K562 (cell line): ENCODE data around the gene WAS. TPM values are rescaled to one million over a fixed set of nuclear protein-coding genes. Genes with fewer than 3 reads are reported as not detected.

ENCODE experiments used
- ATAC-seq: fragments of 200-7000 bp; cut with Tn5 transposase; 3 replicates; pipeline ENCODE4 v1.9.1; 2020; ENCODE audit warnings: moderate library complexity
- BruUV-seq: library from RNA; stranded (reverse); fragments of 400-500 nt; replicated peaks from 2 replicates; lab custom pipeline; 2021; lab: Mats Ljungman, UMichigan
- CTCF ChIA-PET: fragments of 300-600 bp; formaldehyde crosslinking; extraction: SDS; loops from one replicate; lab custom pipeline; 2021; ENCODE audit warnings: low intra/inter-chr PET ratio; lab: Yijun Ruan, JAX
- POLR2A ChIA-PET: fragments of 300-600, 350-650 bp; sonication (Branson Sonifier 250); formaldehyde crosslinking; extraction: SDS; loops from one replicate; lab custom pipeline; 2021; ENCODE audit warnings: antibody characterized with exemption, inconsistent platforms; lab: Yijun Ruan, JAX
- DNase-seq, 4 experiments: peaks; one replicate each; pipeline versions ENCODE4 v3.0.0 to v3.0.0-alpha.2; 2011 to 2018; ENCODE audit warnings: low spot score in 3 of 4, mixed read lengths in 3 of 4; ENCODE audit errors: extremely low read depth in 1 of 4
- FAIRE-seq: peaks from 2 replicates; lab custom pipeline; 2011; peaks lifted over from hg19 to GRCh38; lab: Jason Lieb, UNC
- H2AFZ ChIP-seq: 2 replicates; pipeline ENCODE4 v1.6.0; 2011; ENCODE audit warnings: low read depth, low read length, control low read depth, inconsistent platforms
- H3K27ac ChIP-seq: fragments of 200-600 bp; 3 replicates; pipeline ENCODE4 v1.8.0; 2011; ENCODE audit warnings: low read depth, mild to moderate bottlenecking, control low read depth, inconsistent platforms, low read length, moderate library complexity, mixed read lengths; ENCODE audit errors: extremely low read depth
- H3K27me3 ChIP-seq, 2 experiments: fragments of 300-600 bp in 1 of 2; 2 replicates in 1 of 2; 3 replicates in 1 of 2; pipeline versions ENCODE4 v1.6.0 to v1.8.0; 2011; ENCODE audit warnings: inconsistent platforms in 2 of 2, low read length in 2 of 2, mild to moderate bottlenecking in 1 of 2, mixed read lengths in 1 of 2, moderate library complexity in 1 of 2; ENCODE audit not compliant: control insufficient read depth in 2 of 2, insufficient read depth in 2 of 2
- H3K36me3 ChIP-seq: fragments of 300-600 bp; 3 replicates; pipeline ENCODE4 v1.8.0; 2011; ENCODE audit warnings: mild to moderate bottlenecking, low read length, inconsistent platforms; ENCODE audit not compliant: control insufficient read depth, insufficient read depth
- H3K4me1 ChIP-seq, 2 experiments: fragments of 200-600 bp in 1 of 2; replicated peaks in 1 of 2; 2 replicates in 1 of 2; 3 replicates in 1 of 2; pipeline versions ENCODE4 v1.5.1 to v1.8.0; 2011; ENCODE audit warnings: inconsistent platforms in 2 of 2, low read length in 2 of 2, mild to moderate bottlenecking in 1 of 2, mixed read lengths in 1 of 2, moderate library complexity in 1 of 2; ENCODE audit not compliant: control insufficient read depth in 2 of 2, insufficient read depth in 2 of 2
- H3K4me2 ChIP-seq: 2 replicates; pipeline ENCODE4 v1.6.1; 2011; ENCODE audit warnings: low read length, control low read depth, inconsistent platforms, mixed read lengths; ENCODE audit not compliant: insufficient read depth
- H3K4me3 ChIP-seq: fragments of 200-600 bp; sonication (generic), shearing (Covaris generic); 2 replicates; pipeline ENCODE4 v1.5.1; 2016; ENCODE audit warnings: control low read depth, inconsistent platforms
- H3K79me2 ChIP-seq: fragments of 200-600 bp; 3 replicates; pipeline ENCODE4 v1.8.0; 2011; ENCODE audit warnings: low read length, inconsistent platforms; ENCODE audit not compliant: control insufficient read depth, insufficient read depth
- H3K9ac ChIP-seq, 2 experiments: 2 replicates each; pipeline versions ENCODE4 v1.6.0 to v1.6.1; 2011; ENCODE audit warnings: low read depth in 2 of 2, low read length in 2 of 2, control low read depth in 1 of 2, inconsistent platforms in 1 of 2, mild to moderate bottlenecking in 1 of 2, mixed read lengths in 1 of 2; ENCODE audit not compliant: insufficient read depth in 1 of 2
- H3K9me1 ChIP-seq: one replicate; pipeline ENCODE4 v1.6.0; 2011; ENCODE audit warnings: inconsistent platforms, mild to moderate bottlenecking, low read length, moderate library complexity; ENCODE audit not compliant: control insufficient read depth, insufficient read depth
- H3K9me3 ChIP-seq: replicated peaks from 2 replicates; pipeline ENCODE4 v1.5.1; 2011; ENCODE audit warnings: low read depth, low read length, inconsistent platforms; ENCODE audit not compliant: control insufficient read depth, insufficient read depth
- H4K20me1 ChIP-seq: replicated peaks from 2 replicates; pipeline ENCODE4 v1.6.1; 2011; ENCODE audit warnings: low read length, inconsistent platforms, mixed read lengths; ENCODE audit not compliant: control insufficient read depth, insufficient read depth
- CBFA2T2 ChIP-seq: fragments of 450-650 bp; conservative IDR thresholded peaks from 2 replicates; pipeline ENCODE4 v1.6.1; 2017; ENCODE audit warnings: mild to moderate bottlenecking
- E4F1 ChIP-seq: fragments of 250-450 bp; sonication (Bioruptor Pico); IDR thresholded peaks from 2 replicates; pipeline ENCODE4 v1.5.0; 2021; ENCODE audit warnings: mild to moderate bottlenecking, borderline replicate concordance
- MAZ ChIP-seq, 2 experiments: fragments of 450-650 bp in 1 of 2; sonication (generic) in 1 of 2; formaldehyde crosslinking; IDR thresholded peaks in 1 of 2; conservative IDR thresholded peaks in 1 of 2; 2 replicates each; pipeline versions ENCODE4 v1.4.0 to v1.5.0; 2020; ENCODE audit warnings: mild to moderate bottlenecking in 1 of 2, missing genetic modification reagents in 1 of 2
- MCM2 ChIP-seq: fragments of 450-650 bp; IDR thresholded peaks from 2 replicates; pipeline ENCODE4 v1.6.1; 2017; ENCODE audit warnings: low read depth, mild to moderate bottlenecking
- MLX ChIP-seq, 2 experiments: fragments of 450-650 bp in 1 of 2; sonication (generic) in 1 of 2; formaldehyde crosslinking; conservative IDR thresholded peaks; 2 replicates each; pipeline versions ENCODE4 v1.4.0 to v1.8.1; 2020 to 2022; ENCODE audit warnings: mild to moderate bottlenecking in 1 of 2, missing genetic modification reagents in 1 of 2
- RAD21 ChIP-seq, 2 experiments: fragments of 250-450 bp in 1 of 2; fragments of 450-650 bp in 1 of 2; sonication (Bioruptor Pico) in 1 of 2; formaldehyde crosslinking in 1 of 2; IDR thresholded peaks in 1 of 2; conservative IDR thresholded peaks in 1 of 2; 2 replicates each; pipeline versions ENCODE4 v1.4.0 to v1.8.0; 2020 to 2022; ENCODE audit warnings: mild to moderate bottlenecking in 2 of 2, moderate library complexity in 1 of 2
- TSC22D4 ChIP-seq: fragments of 450-650 bp; IDR thresholded peaks from 2 replicates; pipeline ENCODE4 v1.6.1; 2016; ENCODE audit warnings: missing genetic modification characterization, missing biosample characterization, control low read depth
- WGBS: fragments of 100-300 bp; shearing (Covaris generic); methylation state at CpG from one replicate; pipeline ENCODE4 v1.1.6; 2016; ENCODE audit warnings: low coverage, mixed read lengths; ENCODE audit not compliant: insufficient coverage; ENCODE audit errors: missing lambda C conversion rate; 5-methylcytosine and 5-hydroxymethylcytosine counted together
- in situ Hi-C: fragments of 300-500 bp; cut with MboI; formaldehyde crosslinking; loops from 4 replicates; pipeline ENCODE4 v1.15.0; 2018; ENCODE audit warnings: inconsistent platforms, mixed read lengths
- intact Hi-C: fragments of 100-400 bp; cut with micrococcal nuclease; formaldehyde crosslinking; loops from 2 replicates; pipeline ENCODE4 v1.14.2; 2022
- polyA plus RNA-seq, 8 experiments: library from polyadenylated mRNA; depleted of rRNA in 4 of 8; stranded (reverse) in 5 of 8; unstranded in 3 of 8; fragments of >200 nt; fragmentation: Nextera tagmentation in 2 of 8; fragmentation: Illumina TruSeq in 1 of 8; extraction: Ambion mirVana in 2 of 8; extraction: Trizol in 1 of 8; gene quantifications; 2 replicates each; pipeline versions ENCODE4 v1.2.1 to v1.2.3, GENCODE V29; 2011 to 2014; ENCODE audit warnings: inconsistent platforms in 1 of 8, missing spikeins in 1 of 8
- total RNA-seq, 7 experiments: library from RNA; depleted of rRNA in 6 of 7; stranded (reverse); fragments of >200 nt in 6 of 7; fragmentation: Illumina TruSeq in 2 of 7; extraction: Trizol in 2 of 7; gene quantifications; 2 replicates each; pipeline versions ENCODE4 v1.2.1 to v1.2.3, GENCODE V29; 2011 to 2021; ENCODE audit warnings: low replicate concordance in 1 of 7

WAS gene
- total and polyA plus RNA-seq, 9 of the 15 experiments (the other 6 are each of a cell fraction or from before 2014, with no cell fraction given) = 0.11 to 16.1 (median 3.8) TPM

- Histone ChIP-seq H3K9me1 (no peaks in the 10 kb centered on the region), H3K4me1 (no peaks in the 10 kb centered on the region; a peak in 2 of 5 replicates), H4K20me1 (no peaks in the 10 kb centered on the region), H3K27ac (no peak overlapping the region), H3K9ac (no peak overlapping the region), H3K9me3 (no peaks in the 10 kb centered on the region), H3K4me2 (no peak overlapping the region), H3K79me2 (peaks cover 7% of the 10 kb centered on the region; the same call in 2 of the 3 replicates), H3K36me3 (no peaks in the 10 kb centered on the region), H3K4me3 (no peak overlapping the region), H3K27me3 (no peaks in the 10 kb centered on the region), H2AFZ (no peak overlapping the region)
- intact Hi-C loops = no loop called here
- no peak for DNase-seq
- WGBS = 81% methylated on average over 2 of the region's 2 CpGs
- ChIA-PET CTCF (no interaction called here), POLR2A (interaction anchor here (0.6 kb wide), 2 partner anchors 17 to 28 kb away, joined by 3 read pairs; no protein-coding TSS in a partner anchor)
- no TSS peak for BruUV-seq
- no peak for FAIRE-seq
- in situ Hi-C loops = no loop called here
- ATAC-seq = no peak
- TF ChIP-seq MCM2 (no peak), MAZ (CRISPR knock-in tag; conservative IDR thresholded peaks at IDR 0.05 in 1 of 2, IDR thresholded peaks at IDR 0.05 in 1 of 2) (no peak), MLX (CRISPR knock-in tag; conservative IDR thresholded peaks at IDR 0.05) (no peak), CBFA2T2 (no peak), TSC22D4 (tag) (no peak), RAD21 (CRISPR knock-in tag; conservative IDR thresholded peaks at IDR 0.05 in 1 of 2, IDR thresholded peaks at IDR 0.05 in 1 of 2) (no peak), E4F1 (no peak)
These were observed 43.0 kb downstream of the WAS start for GRCh38 chrX:48726596-48726995.
